HCT116 (cell line): ENCODE data around the gene SEMA3B. TPM values are rescaled to one million over a fixed set of nuclear protein-coding genes. Genes with fewer than 3 reads are reported as not detected.

ENCODE experiments used
- ATAC-seq: fragments of 200-7000 bp; cut with Tn5 transposase; 2 replicates; pipeline ENCODE4 v1.9.1; 2020; ENCODE audit warnings: mild to moderate bottlenecking, moderate library complexity
- BruUV-seq: library from RNA; stranded (reverse); fragments of 400-500 nt; replicated peaks from 2 replicates; lab custom pipeline; 2021; lab: Mats Ljungman, UMichigan
- CTCF ChIA-PET: fragments of 300-600 bp; sonication (Branson Sonifier 250); formaldehyde crosslinking; loops from one replicate; lab custom pipeline; 2021; ENCODE audit warnings: antibody characterized with exemption; lab: Charles Lee
- POLR2A ChIA-PET: fragments of 300-600, 350-600 bp; sonication (Branson Sonifier 250); formaldehyde crosslinking; loops from one replicate; lab custom pipeline; 2021; ENCODE audit warnings: antibody characterized with exemption; lab: Charles Lee
- RAD21 ChIA-PET, 2 experiments: fragments of 300-600 bp; sonication (Branson Sonifier 250); formaldehyde crosslinking; loops; one replicate each; lab custom pipeline; 2023; ENCODE audit warnings: low total read pairs in 2 of 2; ENCODE audit not compliant: uncharacterized antibody in 2 of 2, unreplicated experiment in 2 of 2, low non-redundant PET in 1 of 2; lab: Charles Lee
- DNase-seq: peaks from one replicate; pipeline ENCODE4 v3.0.0-alpha.2; 2010; ENCODE audit warnings: low read depth, low spot score
- H2AFZ ChIP-seq: fragments of 200-600 bp; shearing (Covaris generic), sonication (generic); 2 replicates; pipeline ENCODE4 v1.6.1; 2017; ENCODE audit warnings: low read depth, mixed run types, mixed read lengths, antibody characterized with exemption, low read length; ENCODE audit not compliant: poor library complexity, severe bottlenecking
- H3K27ac ChIP-seq: 2 replicates; pipeline ENCODE4 v1.5.1; 2012; ENCODE audit warnings: low read depth, low read length
- H3K27me3 ChIP-seq: fragments of 200-600 bp; sonication (generic); 2 replicates; pipeline ENCODE4 v1.6.1; 2016; ENCODE audit warnings: mixed run types, low read length, mixed read lengths; ENCODE audit not compliant: insufficient read depth
- H3K36me3 ChIP-seq, 2 experiments: fragments of 200-500 bp in 1 of 2; fragments of 200-600 bp in 1 of 2; sonication (Bioruptor generic) in 1 of 2; sonication (generic) in 1 of 2; 2 replicates each; pipeline versions ENCODE4 v1.5.1 to v1.6.1; 2014 to 2016; ENCODE audit warnings: low read length in 2 of 2, inconsistent platforms in 1 of 2, mixed read lengths in 1 of 2, mixed run types in 1 of 2; ENCODE audit not compliant: insufficient read depth in 2 of 2, control insufficient read depth in 1 of 2
- H3K4me1 ChIP-seq, 2 experiments: fragments of 200-600 bp in 1 of 2; sonication (generic) in 1 of 2; 2 replicates each; pipeline versions ENCODE4 v1.5.1 to v1.6.1; 2012 to 2017; ENCODE audit warnings: low read length in 2 of 2, inconsistent platforms in 1 of 2, mild to moderate bottlenecking in 1 of 2, mixed read lengths in 1 of 2, mixed run types in 1 of 2, moderate library complexity in 1 of 2; ENCODE audit not compliant: insufficient read depth in 2 of 2, control insufficient read depth in 1 of 2
- H3K4me2 ChIP-seq: fragments of 200-600 bp; sonication (generic); 2 replicates; pipeline ENCODE4 v1.6.1; 2017; ENCODE audit warnings: mixed run types, low read length, mixed read lengths
- H3K4me3 ChIP-seq, 2 experiments: fragments of 200-600 bp in 1 of 2; sonication (generic) in 1 of 2; replicated peaks in 1 of 2; 2 replicates each; pipeline ENCODE4 v1.5.1; 2011 to 2016; ENCODE audit warnings: low read length in 2 of 2, control low read depth in 1 of 2, low read depth in 1 of 2, mild to moderate bottlenecking in 1 of 2, mixed read lengths in 1 of 2, mixed run types in 1 of 2
- H3K79me2 ChIP-seq: fragments of 200-600 bp; sonication (generic); 2 replicates; pipeline ENCODE4 v1.6.1; 2017; ENCODE audit warnings: mild to moderate bottlenecking, mixed run types, low read length, moderate library complexity, mixed read lengths; ENCODE audit not compliant: insufficient read depth
- H3K9ac ChIP-seq: fragments of 200-600 bp; sonication (generic); 2 replicates; pipeline ENCODE4 v1.6.1; 2016; ENCODE audit warnings: low read length, mixed read lengths
- H3K9me2 ChIP-seq: fragments of 200-600 bp; sonication (generic), shearing (Covaris generic); 2 replicates; pipeline ENCODE4 v1.6.1; 2017; ENCODE audit warnings: mixed run types, mild to moderate bottlenecking, moderate library complexity; ENCODE audit not compliant: insufficient read depth
- H3K9me3 ChIP-seq, 2 experiments: fragments of 200-500 bp in 1 of 2; fragments of 200-600 bp in 1 of 2; sonication (Bioruptor generic) in 1 of 2; sonication (generic) in 1 of 2; 2 replicates each; pipeline ENCODE4 v1.6.1; 2014 to 2017; ENCODE audit warnings: low read length in 2 of 2, mixed read lengths in 2 of 2, inconsistent platforms in 1 of 2, low read depth in 1 of 2, mild to moderate bottlenecking in 1 of 2, mixed run types in 1 of 2, moderate library complexity in 1 of 2; ENCODE audit not compliant: control insufficient read depth in 1 of 2, insufficient read depth in 1 of 2
- H4K20me1 ChIP-seq: fragments of 200-600 bp; sonication (generic), shearing (Covaris generic); 2 replicates; pipeline ENCODE4 v1.6.1; 2017; ENCODE audit warnings: mixed run types, mild to moderate bottlenecking, moderate library complexity; ENCODE audit not compliant: insufficient read depth
- CBX3 ChIP-seq: IDR thresholded peaks from 2 replicates; pipeline ENCODE4 v1.6.1; 2012; ENCODE audit warnings: low read depth
- CEBPB ChIP-seq: IDR thresholded peaks from 2 replicates; pipeline ENCODE4 v1.6.1; 2012; ENCODE audit warnings: low read depth
- EZH2 ChIP-seq: fragments of 200-600 bp; sonication (generic); IDR thresholded peaks from 2 replicates; pipeline ENCODE4 v1.6.1; 2017; ENCODE audit warnings: antibody characterized with exemption, mixed run types
- FOSL1 ChIP-seq: IDR thresholded peaks from 2 replicates; pipeline ENCODE4 v1.6.1; 2012; ENCODE audit warnings: low read depth
- JUND ChIP-seq: IDR thresholded peaks from 2 replicates; pipeline ENCODE4 v1.6.1; 2012
- POLR2A ChIP-seq: IDR thresholded peaks from 2 replicates; pipeline ENCODE4 v1.7.0; 2011; ENCODE audit warnings: borderline replicate concordance; ENCODE audit not compliant: insufficient read depth, insufficient read length; ENCODE audit errors: extremely low read depth
- POLR2AphosphoS5 ChIP-seq: IDR thresholded peaks from 2 replicates; pipeline ENCODE4 v1.6.1; 2011; ENCODE audit warnings: mild to moderate bottlenecking, low read depth, low read length, moderate library complexity
- RAD21 ChIP-seq: IDR thresholded peaks from 2 replicates; pipeline ENCODE4 v1.6.1; 2012; ENCODE audit warnings: low read depth, mild to moderate bottlenecking
- SRF ChIP-seq: IDR thresholded peaks from 2 replicates; pipeline ENCODE4 v1.6.1; 2012; ENCODE audit warnings: low read depth
- YY1 ChIP-seq: IDR thresholded peaks from 2 replicates; pipeline ENCODE4 v1.6.1; 2011; ENCODE audit warnings: low read length, low read depth, moderate library complexity, mild to moderate bottlenecking; ENCODE audit not compliant: insufficient replicate concordance; ENCODE audit errors: extremely low read depth
- ZNF274 ChIP-seq: fragments of 200-500 bp; sonication (Bioruptor generic); IDR thresholded peaks from 2 replicates; pipeline ENCODE4 v1.6.1; 2014; ENCODE audit warnings: mild to moderate bottlenecking, low read depth, low read length, inconsistent platforms
- intact Hi-C: fragments of 100-400 bp; cut with micrococcal nuclease; formaldehyde crosslinking; loops from 2 replicates; pipeline ENCODE4 v1.10.0; 2022
- total RNA-seq: library from RNA; stranded (reverse); gene quantifications from one replicate; pipeline ENCODE4 v1.2.1, GENCODE V29; 2021; ENCODE audit not compliant: unreplicated experiment
- TF ChIP-seq, protein P1 (sequence below): IDR thresholded peaks from 2 replicates; pipeline ENCODE4 v1.6.1; 2012
- TF ChIP-seq, protein P2 (sequence below): IDR thresholded peaks from 2 replicates; pipeline ENCODE4 v1.6.1; 2012; ENCODE audit warnings: low read depth
- TF ChIP-seq, protein P3 (sequence below): IDR thresholded peaks from 2 replicates; pipeline ENCODE4 v1.6.1; 2011; ENCODE audit warnings: mild to moderate bottlenecking, low read length, moderate library complexity; ENCODE audit not compliant: insufficient replicate concordance; ENCODE audit errors: extremely low read depth

The SEMA3B gene
- total RNA-seq, 1 experiment from 2014 or later = 46.2 TPM

DNA sequence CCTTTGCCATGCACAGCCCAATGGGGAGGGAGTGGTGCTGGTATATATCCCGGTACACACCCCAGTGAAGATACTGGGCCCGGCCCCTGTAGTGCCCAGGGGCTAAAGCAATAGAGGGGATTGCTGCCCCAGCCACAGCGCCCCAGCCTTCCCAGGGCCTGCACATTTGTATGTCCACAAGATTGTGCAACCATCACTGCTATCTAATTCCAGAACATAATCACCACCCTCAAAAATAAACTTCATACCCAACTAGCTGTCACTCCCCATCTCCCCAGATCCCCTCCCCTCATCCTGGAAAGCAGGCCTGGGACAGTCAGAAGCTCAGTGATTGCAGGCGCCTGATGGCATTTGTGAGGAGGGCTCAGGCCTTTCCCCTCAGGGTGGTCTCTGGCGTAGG, 19.5 kb upstream of the SEMA3B start:
- H3K27me3 ChIP-seq = no peaks in the 10 kb centered on the region
- POLR2A ChIA-PET = interaction anchor here (1.1 to 3.0 kb wide), 2 partner anchors 10 to 14 kb away, joined by 3 to 12 read pairs; partner anchors contain the start of gene GNAI2
- peaks cover 0 to 3% of the 10 kb centered on the region in 2 experiments; a peak in 2 of 4 replicates for H3K36me3 ChIP-seq
- H3K9ac ChIP-seq = peak overlapping the region; percentile 20; the same call in 1 of the 2 replicates
- no peak overlapping the region for H2AFZ ChIP-seq
- H3K79me2 ChIP-seq = peaks cover 75% of the 10 kb centered on the region
- H3K9me2 ChIP-seq = no peaks in the 10 kb centered on the region
- no peaks in the 10 kb centered on the region for H4K20me1 ChIP-seq
- ATAC-seq (no peak), DNase-seq (no peak)
- peak overlapping the region; percentile 93; the same call in 1 of the 2 replicates for H3K4me2 ChIP-seq
- TF ChIP-seq, protein P1, sequence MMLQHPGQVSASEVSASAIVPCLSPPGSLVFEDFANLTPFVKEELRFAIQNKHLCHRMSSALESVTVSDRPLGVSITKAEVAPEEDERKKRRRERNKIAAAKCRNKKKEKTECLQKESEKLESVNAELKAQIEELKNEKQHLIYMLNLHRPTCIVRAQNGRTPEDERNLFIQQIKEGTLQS = no peak
- TF ChIP-seq CEBPB (no peak), POLR2AphosphoS5 (no peak)
- H3K9me3 ChIP-seq = no peaks in the 10 kb centered on the region
- RAD21 ChIA-PET = no interaction called here
- CTCF ChIA-PET = interaction anchor here (4.7 kb wide), 1 partner anchor 10 kb away, joined by 46 read pairs; no protein-coding TSS in a partner anchor
- peaks cover 36 to 92% of the 10 kb centered on the region in 2 experiments for H3K4me1 ChIP-seq
- BruUV-seq = no TSS peak
- H3K4me3 ChIP-seq = no peak overlapping the region
- no peak overlapping the region for H3K27ac ChIP-seq
- intact Hi-C loops = no loop called here

DNA sequence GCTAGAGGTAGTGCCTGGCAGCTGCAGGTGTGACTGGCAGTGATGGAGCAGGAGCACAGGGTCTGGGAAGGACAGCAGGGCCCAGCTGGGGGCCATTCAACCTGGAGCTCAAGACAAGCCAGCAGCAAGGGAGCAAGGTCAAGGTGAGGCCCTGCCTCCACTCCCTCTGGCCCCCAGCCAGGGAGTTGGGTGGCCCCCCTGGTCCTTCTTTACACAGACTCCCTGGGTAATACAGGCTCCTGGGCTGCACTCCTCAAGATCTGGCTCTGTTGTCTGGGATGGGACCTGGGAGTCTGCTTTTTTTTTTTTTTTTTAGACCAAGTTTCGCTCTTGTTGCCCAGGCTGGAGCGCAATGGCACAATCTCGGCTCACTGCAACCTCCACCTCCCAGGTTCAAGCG, 18.4 kb upstream of the SEMA3B start:
- Histone ChIP-seq H3K27ac (peak overlapping the region; percentile 31; the same call in 1 of the 2 replicates), H3K9ac (peak overlapping the region; percentile 20)
- ATAC-seq = no peak
- TF ChIP-seq SRF (no peak), CBX3 (no peak), RAD21 (no peak), YY1 (no peak), JUND (no peak), ZNF274 (no peak), POLR2A (no peak), FOSL1 (no peak), EZH2 (no peak)
- TF ChIP-seq, protein P1 = no peak
- TF ChIP-seq, protein P2, sequence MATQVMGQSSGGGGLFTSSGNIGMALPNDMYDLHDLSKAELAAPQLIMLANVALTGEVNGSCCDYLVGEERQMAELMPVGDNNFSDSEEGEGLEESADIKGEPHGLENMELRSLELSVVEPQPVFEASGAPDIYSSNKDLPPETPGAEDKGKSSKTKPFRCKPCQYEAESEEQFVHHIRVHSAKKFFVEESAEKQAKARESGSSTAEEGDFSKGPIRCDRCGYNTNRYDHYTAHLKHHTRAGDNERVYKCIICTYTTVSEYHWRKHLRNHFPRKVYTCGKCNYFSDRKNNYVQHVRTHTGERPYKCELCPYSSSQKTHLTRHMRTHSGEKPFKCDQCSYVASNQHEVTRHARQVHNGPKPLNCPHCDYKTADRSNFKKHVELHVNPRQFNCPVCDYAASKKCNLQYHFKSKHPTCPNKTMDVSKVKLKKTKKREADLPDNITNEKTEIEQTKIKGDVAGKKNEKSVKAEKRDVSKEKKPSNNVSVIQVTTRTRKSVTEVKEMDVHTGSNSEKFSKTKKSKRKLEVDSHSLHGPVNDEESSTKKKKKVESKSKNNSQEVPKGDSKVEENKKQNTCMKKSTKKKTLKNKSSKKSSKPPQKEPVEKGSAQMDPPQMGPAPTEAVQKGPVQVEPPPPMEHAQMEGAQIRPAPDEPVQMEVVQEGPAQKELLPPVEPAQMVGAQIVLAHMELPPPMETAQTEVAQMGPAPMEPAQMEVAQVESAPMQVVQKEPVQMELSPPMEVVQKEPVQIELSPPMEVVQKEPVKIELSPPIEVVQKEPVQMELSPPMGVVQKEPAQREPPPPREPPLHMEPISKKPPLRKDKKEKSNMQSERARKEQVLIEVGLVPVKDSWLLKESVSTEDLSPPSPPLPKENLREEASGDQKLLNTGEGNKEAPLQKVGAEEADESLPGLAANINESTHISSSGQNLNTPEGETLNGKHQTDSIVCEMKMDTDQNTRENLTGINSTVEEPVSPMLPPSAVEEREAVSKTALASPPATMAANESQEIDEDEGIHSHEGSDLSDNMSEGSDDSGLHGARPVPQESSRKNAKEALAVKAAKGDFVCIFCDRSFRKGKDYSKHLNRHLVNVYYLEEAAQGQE = no peak
- TF ChIP-seq, protein P3, sequence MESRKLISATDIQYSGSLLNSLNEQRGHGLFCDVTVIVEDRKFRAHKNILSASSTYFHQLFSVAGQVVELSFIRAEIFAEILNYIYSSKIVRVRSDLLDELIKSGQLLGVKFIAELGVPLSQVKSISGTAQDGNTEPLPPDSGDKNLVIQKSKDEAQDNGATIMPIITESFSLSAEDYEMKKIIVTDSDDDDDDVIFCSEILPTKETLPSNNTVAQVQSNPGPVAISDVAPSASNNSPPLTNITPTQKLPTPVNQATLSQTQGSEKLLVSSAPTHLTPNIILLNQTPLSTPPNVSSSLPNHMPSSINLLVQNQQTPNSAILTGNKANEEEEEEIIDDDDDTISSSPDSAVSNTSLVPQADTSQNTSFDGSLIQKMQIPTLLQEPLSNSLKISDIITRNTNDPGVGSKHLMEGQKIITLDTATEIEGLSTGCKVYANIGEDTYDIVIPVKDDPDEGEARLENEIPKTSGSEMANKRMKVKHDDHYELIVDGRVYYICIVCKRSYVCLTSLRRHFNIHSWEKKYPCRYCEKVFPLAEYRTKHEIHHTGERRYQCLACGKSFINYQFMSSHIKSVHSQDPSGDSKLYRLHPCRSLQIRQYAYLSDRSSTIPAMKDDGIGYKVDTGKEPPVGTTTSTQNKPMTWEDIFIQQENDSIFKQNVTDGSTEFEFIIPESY = no peak

More for the DNA sequence above, 18.4 kb upstream of the SEMA3B start:
- H3K9me2 ChIP-seq = no peaks in the 10 kb centered on the region
- no peaks in the 10 kb centered on the region for H4K20me1 ChIP-seq
- no peaks in the 10 kb centered on the region for H3K9me3 ChIP-seq
- peaks cover 65% of the 10 kb centered on the region for H3K79me2 ChIP-seq
- no peak for DNase-seq
- intact Hi-C loops = no loop called here
- RAD21 ChIA-PET = no interaction called here
- H2AFZ ChIP-seq = no peak overlapping the region
- no peaks in the 10 kb centered on the region for H3K27me3 ChIP-seq
- BruUV-seq = no TSS peak
- H3K4me1 ChIP-seq = peaks cover 28 to 87% of the 10 kb centered on the region in 2 experiments
- CTCF ChIA-PET = interaction anchor here (0.9 to 4.7 kb wide), 2 partner anchors 9 to 24 kb away, joined by 3 to 46 read pairs; no protein-coding TSS in a partner anchor
- POLR2A ChIA-PET = interaction anchor here (1.1 to 3.0 kb wide), 2 partner anchors 9 to 15 kb away, joined by 3 to 12 read pairs; partner anchors contain the start of gene GNAI2
- no peak overlapping the region for H3K4me3 ChIP-seq
- peak overlapping the region; percentile 62 for H3K4me2 ChIP-seq
- peaks cover 0 to 3% of the 10 kb centered on the region in 2 experiments; a peak in 2 of 4 replicates for H3K36me3 ChIP-seq
